ENCODE measurements around the gene SRPX. TPM values are rescaled to one million over a fixed set of nuclear protein-coding genes. Genes with fewer than 3 reads are reported as not detected.

SRPX gene
- total and polyA plus RNA-seq, 4 experiments from 2014 or later: 0.21 TPM; not detected in 3

GRCh38 chrX:38221391-38221929 is 789 bp upstream of the SRPX start:
- H3K4me3 Mint-ChIP-seq: peak overlapping the region; percentile 13 to 74 (median 60)
- POLR2A ChIA-PET (ENCODE audit: partially characterized antibody): no interaction called here
- DNase-seq: no peak
- H3K9me3 Mint-ChIP-seq: peaks cover 0 to 1% (median 0%) of the 10 kb centered on the region in 8 donors
- Histone ChIP-seq H3K4me3 (ENCODE audit: low read length in 2 of 2) (no peak overlapping the region), H3K9me3 (ENCODE audit: control insufficient read depth in 1 of 2, low read length in 2 of 2) (no peaks in the 10 kb centered on the region), H3K27me3 (ENCODE audit: insufficient read depth, low read length) (no peaks in the 10 kb centered on the region), H3K36me3 (ENCODE audit: insufficient read depth, low read length) (no peaks in the 10 kb centered on the region), H3K27ac (ENCODE audit: low read depth, low read length) (no peak overlapping the region), H3K4me1 (ENCODE audit: insufficient read depth, low read length) (no peaks in the 10 kb centered on the region)
- H3K27ac Mint-ChIP-seq: no peak overlapping the region
- CTCF ChIA-PET (ENCODE audit: partially characterized antibody): no interaction called here
- H3K4me1 Mint-ChIP-seq: peaks cover 2 to 8% (median 4%) of the 10 kb centered on the region in 4 donors
- intact Hi-C loops (cut with micrococcal nuclease): no loop called here
- H3K36me3 Mint-ChIP-seq: no peaks in the 10 kb centered on the region
- peaks cover 16 to 21% of the 10 kb centered on the region in 2 donors for H3K27me3 Mint-ChIP-seq

GRCh38 chrX:38220024-38220414 is 652 bp downstream of the SRPX start:
- POLR2A ChIA-PET (ENCODE audit: partially characterized antibody): no interaction called here
- Mint-ChIP-seq H3K27me3 (peaks cover 19 to 21% of the 10 kb centered on the region in 2 donors), H3K27ac (no peak overlapping the region), H3K4me3 (peak overlapping the region in 4 of 8 donors; percentile 9 to 30 (median 23)), H3K9me3 (peaks cover 0 to 1% (median 0%) of the 10 kb centered on the region in 8 donors), H3K4me1 (peaks cover 2 to 8% (median 4%) of the 10 kb centered on the region in 4 donors), H3K36me3 (no peaks in the 10 kb centered on the region)
- Histone ChIP-seq H3K36me3 (ENCODE audit: insufficient read depth, low read length) (no peaks in the 10 kb centered on the region), H3K27ac (ENCODE audit: low read depth, low read length) (no peak overlapping the region), H3K9me3 (ENCODE audit: control insufficient read depth in 1 of 2, low read length in 2 of 2) (no peaks in the 10 kb centered on the region), H3K27me3 (ENCODE audit: insufficient read depth, low read length) (no peaks in the 10 kb centered on the region), H3K4me1 (ENCODE audit: insufficient read depth, low read length) (no peaks in the 10 kb centered on the region), H3K4me3 (ENCODE audit: low read length in 2 of 2) (no peak overlapping the region)
- CTCF ChIA-PET (ENCODE audit: partially characterized antibody): no interaction called here
- no peak for DNase-seq
- intact Hi-C loops (cut with micrococcal nuclease): no loop called here

- POLR2A ChIA-PET (ENCODE audit: partially characterized antibody): no interaction called here
- H3K27ac ChIP-seq (ENCODE audit: low read depth, low read length): no peak overlapping the region
- no peaks in the 10 kb centered on the region for H3K36me3 ChIP-seq (ENCODE audit: insufficient read depth, low read length)
- H3K4me3 ChIP-seq (ENCODE audit: low read length in 2 of 2): no peak overlapping the region
- H3K4me3 Mint-ChIP-seq: no peak overlapping the region
- H3K9me3 Mint-ChIP-seq: peaks cover 0 to 1% (median 0%) of the 10 kb centered on the region in 8 donors
- no peaks in the 10 kb centered on the region for H3K27me3 ChIP-seq (ENCODE audit: insufficient read depth, low read length)
- intact Hi-C loops (cut with micrococcal nuclease): no loop called here
- H3K27ac Mint-ChIP-seq: no peak overlapping the region
- H3K4me1 ChIP-seq (ENCODE audit: insufficient read depth, low read length): no peaks in the 10 kb centered on the region
- no peaks in the 10 kb centered on the region for H3K9me3 ChIP-seq (ENCODE audit: control insufficient read depth in 1 of 2, low read length in 2 of 2)
- peaks cover 15 to 20% of the 10 kb centered on the region in 2 donors for H3K27me3 Mint-ChIP-seq
- CTCF ChIA-PET (ENCODE audit: partially characterized antibody): no interaction called here
- DNase-seq: no peak
- peaks cover 2 to 7% (median 4%) of the 10 kb centered on the region in 4 donors for H3K4me1 Mint-ChIP-seq
- no peaks in the 10 kb centered on the region for H3K36me3 Mint-ChIP-seq
Observed at GRCh38 chrX:38216642-38217041, 4.0 kb downstream of the SRPX start.

- Mint-ChIP-seq H3K27me3 (peaks cover 9 to 13% of the 10 kb centered on the region in 2 donors), H3K4me3 (no peak overlapping the region), H3K36me3 (no peaks in the 10 kb centered on the region), H3K27ac (no peak overlapping the region), H3K9me3 (peaks cover 0 to 1% (median 0%) of the 10 kb centered on the region in 8 donors), H3K4me1 (peaks cover 0 to 3% (median 0%) of the 10 kb centered on the region in 4 donors)
- intact Hi-C loops (cut with micrococcal nuclease): no loop called here
- H3K4me1 ChIP-seq (ENCODE audit: insufficient read depth, low read length): no peaks in the 10 kb centered on the region
- H3K4me3 ChIP-seq (ENCODE audit: low read length in 2 of 2): no peak overlapping the region
- no peaks in the 10 kb centered on the region for H3K9me3 ChIP-seq (ENCODE audit: control insufficient read depth in 1 of 2, low read length in 2 of 2)
- H3K27me3 ChIP-seq (ENCODE audit: insufficient read depth, low read length): no peaks in the 10 kb centered on the region
- DNase-seq: no peak
- ChIA-PET CTCF (ENCODE audit: partially characterized antibody) (no interaction called here), POLR2A (ENCODE audit: partially characterized antibody) (no interaction called here)
- H3K36me3 ChIP-seq (ENCODE audit: insufficient read depth, low read length): no peaks in the 10 kb centered on the region
- no peak overlapping the region for H3K27ac ChIP-seq (ENCODE audit: low read depth, low read length)
Observed at GRCh38 chrX:38214551-38215531, 5.8 kb downstream of the SRPX start.

GRCh38 chrX:38214044-38214443 is 6.6 kb downstream of the SRPX start:
- Histone ChIP-seq H3K9me3 (ENCODE audit: control insufficient read depth in 1 of 2, low read length in 2 of 2) (no peaks in the 10 kb centered on the region), H3K4me1 (ENCODE audit: insufficient read depth, low read length) (no peaks in the 10 kb centered on the region), H3K4me3 (ENCODE audit: low read length in 2 of 2) (no peak overlapping the region), H3K36me3 (ENCODE audit: insufficient read depth, low read length) (no peaks in the 10 kb centered on the region), H3K27me3 (ENCODE audit: insufficient read depth, low read length) (no peaks in the 10 kb centered on the region), H3K27ac (ENCODE audit: low read depth, low read length) (no peak overlapping the region)
- intact Hi-C loops (cut with micrococcal nuclease): no loop called here
- DNase-seq: no peak
- Mint-ChIP-seq H3K27me3 (peaks cover 9% of the 10 kb centered on the region in 2 donors), H3K27ac (no peak overlapping the region), H3K36me3 (no peaks in the 10 kb centered on the region), H3K9me3 (peaks cover 0 to 1% (median 0%) of the 10 kb centered on the region in 8 donors), H3K4me1 (no peaks in the 10 kb centered on the region), H3K4me3 (no peak overlapping the region)
- CTCF ChIA-PET (ENCODE audit: partially characterized antibody): no interaction called here
- POLR2A ChIA-PET (ENCODE audit: partially characterized antibody): no interaction called here

- no peaks in the 10 kb centered on the region for H3K27me3 ChIP-seq (ENCODE audit: insufficient read depth, low read length)
- no peaks in the 10 kb centered on the region for H3K9me3 ChIP-seq (ENCODE audit: control insufficient read depth in 1 of 2, low read length in 2 of 2)
- H3K4me3 Mint-ChIP-seq: no peak overlapping the region
- no peaks in the 10 kb centered on the region for H3K9me3 Mint-ChIP-seq
- no peak overlapping the region for H3K27ac ChIP-seq (ENCODE audit: low read depth, low read length)
- H3K27me3 Mint-ChIP-seq: peaks cover 0 to 8% of the 10 kb centered on the region in 2 donors
- no peaks in the 10 kb centered on the region for H3K36me3 ChIP-seq (ENCODE audit: insufficient read depth, low read length)
- DNase-seq: no peak
- intact Hi-C loops (cut with micrococcal nuclease): no loop called here
- ChIA-PET POLR2A (ENCODE audit: partially characterized antibody) (no interaction called here), CTCF (ENCODE audit: partially characterized antibody) (no interaction called here)
- H3K4me1 Mint-ChIP-seq: no peaks in the 10 kb centered on the region
- no peaks in the 10 kb centered on the region for H3K36me3 Mint-ChIP-seq
- no peak overlapping the region for H3K4me3 ChIP-seq (ENCODE audit: low read length in 2 of 2)
- no peak overlapping the region for H3K27ac Mint-ChIP-seq
- H3K4me1 ChIP-seq (ENCODE audit: insufficient read depth, low read length): no peaks in the 10 kb centered on the region
Observed at GRCh38 chrX:38211891-38212635, 8.6 kb downstream of the SRPX start.

- Mint-ChIP-seq H3K9me3 (no peaks in the 10 kb centered on the region), H3K4me3 (no peak overlapping the region), H3K36me3 (no peaks in the 10 kb centered on the region), H3K27ac (no peak overlapping the region), H3K4me1 (no peaks in the 10 kb centered on the region), H3K27me3 (no peaks in the 10 kb centered on the region)
- ChIA-PET CTCF (ENCODE audit: partially characterized antibody) (no interaction called here), POLR2A (ENCODE audit: partially characterized antibody) (no interaction called here)
- H3K27ac ChIP-seq (ENCODE audit: low read depth, low read length): no peak overlapping the region
- H3K36me3 ChIP-seq (ENCODE audit: insufficient read depth, low read length): no peaks in the 10 kb centered on the region
- intact Hi-C loops (cut with micrococcal nuclease): no loop called here
- no peaks in the 10 kb centered on the region for H3K9me3 ChIP-seq (ENCODE audit: control insufficient read depth in 1 of 2, low read length in 2 of 2)
- H3K4me1 ChIP-seq (ENCODE audit: insufficient read depth, low read length): no peaks in the 10 kb centered on the region
- no peaks in the 10 kb centered on the region for H3K27me3 ChIP-seq (ENCODE audit: insufficient read depth, low read length)
- DNase-seq: no peak
- H3K4me3 ChIP-seq (ENCODE audit: low read length in 2 of 2): no peak overlapping the region
Observed at GRCh38 chrX:38206542-38206941, 14.1 kb downstream of the SRPX start.

Measured in CD4-positive, alpha-beta memory T cell (primary cell).